Loucy (cell line): Measurements from ENCODE around the gene ZNF385D.

Experiments used
- CTCF ChIP-seq: fragments of 200-600 bp; sonication (generic); conservative IDR thresholded peaks from 2 replicates; pipeline ENCODE4 v1.5.1; 2014; ENCODE audit warnings: mild to moderate bottlenecking, antibody characterized with exemption, low read length
- EZH2phosphoT487 ChIP-seq: fragments of 200-600 bp; IDR thresholded peaks from 2 replicates; pipeline ENCODE4 v1.6.1; 2018; ENCODE audit warnings: antibody characterized with exemption, mild to moderate bottlenecking, moderate library complexity, borderline replicate concordance

- TF ChIP-seq CTCF: no peak
- no peak for TF ChIP-seq EZH2phosphoT487
Observed at GRCh38 chr3:21528291-21528995, 222.6 kb downstream of the ZNF385D start.
